Ureter (tissue), 1 donor: ENCODE data around the gene PRDM15. TPM values are rescaled to one million over a fixed set of nuclear protein-coding genes. Genes with fewer than 3 reads are reported as not detected.

Source experiments
- DNase-seq: peaks from one replicate; pipeline ENCODE4 v3.0.0-alpha.2; 2020; ENCODE audit warnings: low spot score
- total RNA-seq: library from RNA; stranded (reverse); gene quantifications from one replicate; pipeline ENCODE4 v1.2.4, GENCODE V29; 2023
- donor health status: DM: yes; HTN: yes; CAD: no.

Gene PRDM15
- total RNA-seq, 1 donor from 2014 or later, result 14.1 TPM

DNA sequence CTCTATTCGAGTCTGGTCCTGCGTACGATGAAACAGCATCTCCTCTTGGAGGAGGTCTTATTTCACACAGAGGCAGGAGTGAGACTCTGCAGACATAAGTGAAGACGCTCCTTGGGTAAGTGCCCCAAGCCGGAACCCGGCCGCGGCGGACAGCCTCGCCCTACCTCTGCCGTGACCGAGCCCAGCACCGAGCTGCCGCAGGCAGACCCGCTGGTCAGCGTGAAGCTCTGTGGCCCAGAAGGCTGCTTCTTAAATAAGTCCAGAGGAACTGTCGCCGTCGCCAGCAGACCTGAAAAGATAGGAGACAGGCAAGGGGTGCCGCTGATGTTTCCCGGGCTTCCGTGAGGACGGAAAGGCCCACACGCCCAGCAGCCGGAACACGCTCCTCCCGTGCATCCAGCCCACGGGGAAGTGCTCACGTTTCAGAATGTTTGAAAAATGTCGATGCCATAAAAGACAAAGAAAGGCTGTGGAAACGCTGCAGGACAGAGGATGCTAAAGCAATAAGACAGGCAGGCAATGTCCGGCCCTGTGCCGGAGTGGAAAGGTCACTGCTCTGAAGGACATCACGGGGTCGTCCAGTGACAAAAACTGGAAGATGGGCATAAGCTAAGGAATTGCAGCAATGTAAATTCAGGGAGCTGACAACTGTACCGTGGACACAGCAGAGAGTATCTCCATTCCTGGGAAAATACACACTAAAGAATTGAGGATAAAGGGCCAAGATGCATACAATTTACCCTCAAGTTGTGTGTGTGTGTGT, 28.5 kb upstream of the PRDM15 start:
- DNase-seq, result no peak

DNA sequence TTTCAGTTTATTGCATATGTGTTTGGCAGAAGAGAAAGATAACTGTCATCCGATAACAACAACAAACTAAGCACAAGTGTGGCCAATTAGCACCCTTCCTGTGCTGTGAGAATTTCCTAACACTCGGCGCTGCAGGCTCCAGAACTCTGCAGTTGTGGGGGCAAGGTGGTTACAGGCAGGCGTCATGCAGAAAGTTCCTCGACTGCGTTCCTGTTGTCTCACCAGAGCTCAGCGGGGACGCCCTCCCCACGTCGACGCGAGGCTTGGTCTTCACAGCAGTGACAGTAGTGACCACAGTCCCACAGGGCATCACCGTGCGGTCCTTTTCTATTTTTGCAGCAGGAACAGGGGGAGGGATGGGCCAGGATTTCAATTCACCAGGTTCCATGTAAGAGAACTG, 27.6 kb upstream of the PRDM15 start:
- no peak for DNase-seq

GRCh38 chr21:41903559-41904351, 24.6 kb upstream of the PRDM15 start:
- DNase-seq, result no peak

- DNase-seq, result no peak
These were observed 23.8 kb upstream of the PRDM15 start for GRCh38 chr21:41902946-41903345.

DNA sequence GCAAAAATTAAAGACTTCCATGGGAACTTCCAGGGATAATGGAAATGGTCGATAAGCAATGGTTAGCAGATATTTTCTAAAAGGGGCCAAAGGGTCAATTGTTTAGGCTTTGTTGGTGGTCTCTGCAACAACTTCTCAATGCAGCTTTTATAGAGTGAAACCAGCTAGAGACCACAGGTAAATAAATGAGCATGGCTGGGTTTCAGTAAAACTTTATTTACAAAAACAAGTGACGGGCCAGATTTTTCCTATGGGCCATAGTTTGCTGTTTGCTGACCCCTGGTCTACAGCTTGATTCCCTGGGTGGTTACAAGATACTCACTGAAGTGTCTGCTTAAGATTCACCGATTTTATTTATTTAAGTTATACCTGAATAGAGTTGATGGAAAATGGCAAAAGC, 22.6 kb upstream of the PRDM15 start:
- DNase-seq, result no peak

DNA sequence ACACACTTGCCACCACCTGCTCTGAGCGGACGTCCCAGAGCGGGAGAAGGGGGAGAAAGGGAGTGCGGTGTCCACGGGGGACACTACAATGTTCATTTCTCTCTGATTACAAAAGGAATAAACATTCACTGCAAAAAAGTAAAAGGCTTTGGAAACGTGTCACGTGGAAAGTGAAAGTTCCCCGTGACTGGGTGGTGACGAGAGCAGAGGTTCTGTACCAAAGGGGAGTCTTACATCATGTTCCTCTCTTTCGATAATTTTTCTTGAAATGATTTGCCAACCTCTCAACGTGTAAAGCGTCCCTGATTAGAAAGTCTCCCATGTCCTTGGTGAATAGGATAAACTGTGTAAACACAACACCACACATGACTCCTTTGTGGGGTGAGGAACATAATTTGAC, 22.0 kb upstream of the PRDM15 start:
- no peak for DNase-seq

DNA sequence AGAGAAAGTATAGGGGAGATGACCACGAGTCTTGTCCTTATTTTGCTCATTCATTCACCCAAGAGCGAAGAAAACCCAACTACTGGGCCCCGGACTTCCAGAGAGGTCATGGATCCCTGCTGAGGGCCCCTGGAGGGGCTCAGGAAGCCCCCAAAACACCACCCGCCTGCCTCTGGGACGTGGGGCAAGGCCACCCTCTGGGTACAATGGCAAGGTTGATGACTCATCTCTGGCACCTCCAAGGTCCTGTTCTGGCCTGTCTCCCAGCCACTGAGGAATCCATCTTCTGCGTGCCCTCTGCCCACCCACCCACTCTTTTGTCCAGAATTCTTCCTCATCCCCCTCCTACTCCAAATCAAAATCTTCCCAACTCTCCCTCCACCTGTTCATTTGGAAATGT, 21.3 kb upstream of the PRDM15 start:
- no peak for DNase-seq

DNA sequence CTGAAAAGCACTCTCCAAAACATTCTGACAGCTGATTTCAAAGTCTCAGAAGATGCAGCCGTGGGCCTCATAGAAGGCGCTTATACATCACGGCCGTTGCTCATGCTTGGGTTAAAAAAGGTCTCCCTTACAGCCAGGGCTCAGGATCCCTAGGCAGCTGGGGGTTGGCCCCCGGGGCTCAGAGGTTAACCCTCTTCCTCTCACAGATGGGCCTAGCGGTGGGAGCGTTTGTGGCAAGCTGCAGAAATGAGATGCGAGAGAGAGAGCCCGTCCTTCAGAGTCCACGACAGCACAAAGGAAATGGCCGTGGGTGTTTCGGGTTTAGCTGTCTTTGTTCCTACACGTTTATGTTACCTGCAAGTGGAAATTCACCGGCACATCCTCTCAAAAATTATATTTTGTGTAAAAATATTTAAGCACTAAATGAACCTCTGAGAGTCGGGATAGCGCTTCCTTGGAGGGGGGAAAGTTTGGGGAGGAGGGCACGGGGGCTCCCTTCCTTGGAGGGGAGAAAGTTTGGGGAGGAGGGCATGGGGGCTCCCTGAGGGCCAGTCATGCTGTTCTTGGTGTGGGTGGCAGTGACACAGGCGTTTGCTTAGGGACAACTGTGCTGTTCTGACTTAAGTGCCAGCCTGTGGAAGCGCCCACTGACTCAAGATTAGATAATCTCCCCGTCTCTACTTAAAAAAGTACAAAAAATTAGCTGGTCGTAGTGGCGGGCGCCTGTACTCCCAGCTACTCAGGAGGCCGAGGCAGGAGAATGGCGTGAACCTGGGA, 20.5 kb upstream of the PRDM15 start:
- no peak for DNase-seq

DNA sequence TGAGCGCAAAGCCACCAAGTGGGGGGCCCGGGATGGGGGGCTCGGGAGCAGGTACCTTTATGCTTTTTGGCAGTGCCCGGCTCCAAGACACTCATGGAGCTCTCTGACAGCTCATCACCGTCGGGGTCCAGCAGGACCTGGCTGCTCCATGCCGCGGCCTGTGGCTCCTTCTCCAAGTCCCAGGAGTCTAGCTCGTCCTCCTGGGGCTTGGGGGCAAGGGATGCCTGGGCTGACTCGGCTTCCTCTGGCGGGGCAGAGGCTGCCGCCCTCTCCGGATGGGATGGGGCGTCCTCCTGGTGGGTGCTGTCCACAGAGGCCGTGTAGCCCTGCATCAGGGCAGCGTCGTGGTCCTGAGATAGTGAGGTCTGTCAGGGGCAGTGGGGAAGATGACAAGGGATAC, 19.9 kb upstream of the PRDM15 start:
- DNase-seq, result no peak

DNA sequence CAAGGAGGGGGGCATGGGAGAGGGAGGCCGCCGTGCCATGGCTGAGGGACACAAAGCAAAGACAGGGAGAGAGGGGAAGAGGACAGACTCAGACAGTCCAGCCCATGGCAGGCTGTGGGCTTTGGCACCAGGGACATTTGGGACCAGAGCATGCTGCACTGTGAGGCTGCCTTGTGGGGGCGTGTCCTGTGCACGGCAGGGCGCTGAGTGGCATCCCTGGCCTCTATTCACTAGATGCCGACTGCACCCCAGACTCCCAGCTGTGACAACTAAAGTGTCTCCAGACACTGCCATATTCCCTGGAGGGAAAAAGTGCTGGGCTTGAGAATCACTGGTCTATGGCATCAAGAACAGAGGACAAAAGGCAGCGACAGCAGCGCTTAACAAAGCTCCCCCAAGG, 18.6 kb upstream of the PRDM15 start:
- DNase-seq, result no peak

GRCh38 chr21:41897047-41897669, 18.0 kb upstream of the PRDM15 start:
- no peak for DNase-seq

- no peak for DNase-seq
These were observed 16.7 kb upstream of the PRDM15 start for GRCh38 chr21:41895643-41896493.

- DNase-seq, result no peak
These were observed 15.9 kb upstream of the PRDM15 start for GRCh38 chr21:41894922-41895557.

GRCh38 chr21:41894511-41894910, 15.4 kb upstream of the PRDM15 start:
- no peak for DNase-seq

DNA sequence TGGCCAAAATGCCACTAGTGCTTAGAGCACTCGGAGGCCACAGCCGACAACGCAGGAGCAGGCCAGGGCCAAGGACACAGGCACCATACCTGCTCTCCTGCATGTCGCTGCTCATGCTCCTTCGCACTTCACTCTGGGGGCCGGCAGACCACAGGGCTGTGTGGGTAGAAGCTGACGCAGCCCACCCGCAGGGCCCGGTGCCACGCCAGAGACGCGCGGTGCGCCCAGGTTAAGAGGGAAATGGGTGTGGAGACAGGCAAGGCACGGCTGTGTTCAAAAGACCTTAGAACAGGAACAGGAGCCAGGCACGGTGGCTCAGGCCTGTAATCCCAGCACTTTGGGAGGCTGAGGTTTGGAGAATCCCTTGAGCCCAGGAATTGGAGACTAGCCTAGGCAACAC, 13.6 kb upstream of the PRDM15 start:
- DNase-seq, result no peak

DNA sequence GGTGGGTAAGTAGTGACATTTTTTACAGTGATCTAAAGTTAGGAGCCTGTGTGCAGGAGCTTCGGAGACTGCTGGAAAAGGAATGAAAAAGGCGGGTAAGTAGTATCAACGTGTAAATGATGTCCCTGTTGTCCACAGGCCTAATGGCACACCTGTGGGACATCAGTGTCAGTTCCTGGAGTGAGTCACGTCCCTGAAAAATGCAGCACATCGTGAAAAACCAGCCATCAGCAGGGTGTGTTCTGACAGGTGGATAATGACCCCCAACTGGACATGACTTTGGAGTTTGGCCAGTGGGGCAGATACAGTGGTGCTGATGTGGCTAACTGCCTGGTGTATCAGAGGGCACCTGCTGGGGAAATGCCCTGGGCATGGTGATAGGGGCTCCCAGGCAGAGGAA, 12.0 kb upstream of the PRDM15 start:
- no peak for DNase-seq

GRCh38 chr21:41890355-41890754, 11.2 kb upstream of the PRDM15 start:
- DNase-seq, result no peak

DNA sequence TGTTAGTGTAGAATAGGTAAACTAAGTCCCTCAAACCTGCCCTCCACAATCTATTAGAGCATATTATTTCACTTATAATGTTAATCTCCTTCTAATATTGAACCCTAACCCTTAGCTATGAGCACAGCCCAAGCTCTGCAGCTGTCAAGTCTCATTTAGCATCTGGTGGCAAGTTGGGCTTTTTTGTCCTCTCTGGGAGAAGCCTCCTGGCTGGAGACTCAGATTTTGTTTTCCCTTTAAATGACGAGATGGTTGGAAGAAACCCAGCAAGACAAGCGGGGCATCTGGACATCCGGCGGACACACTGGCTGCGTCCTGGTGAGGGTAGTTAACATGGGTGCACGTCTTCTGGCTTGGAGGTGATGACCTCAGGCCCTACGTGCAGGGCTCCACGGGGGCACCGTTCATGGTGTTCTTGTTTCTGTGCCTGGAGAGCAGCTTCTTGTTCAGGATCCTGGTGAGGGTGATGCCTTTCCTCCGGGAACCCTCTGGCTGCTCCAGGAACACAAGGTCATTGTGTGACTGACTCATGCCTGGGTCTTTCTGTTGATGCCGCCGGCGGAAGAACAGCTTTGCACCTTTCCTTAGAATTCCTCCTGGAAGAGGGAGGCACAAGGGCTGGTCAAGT, 9.7 kb upstream of the PRDM15 start:
- DNase-seq, result no peak

DNA sequence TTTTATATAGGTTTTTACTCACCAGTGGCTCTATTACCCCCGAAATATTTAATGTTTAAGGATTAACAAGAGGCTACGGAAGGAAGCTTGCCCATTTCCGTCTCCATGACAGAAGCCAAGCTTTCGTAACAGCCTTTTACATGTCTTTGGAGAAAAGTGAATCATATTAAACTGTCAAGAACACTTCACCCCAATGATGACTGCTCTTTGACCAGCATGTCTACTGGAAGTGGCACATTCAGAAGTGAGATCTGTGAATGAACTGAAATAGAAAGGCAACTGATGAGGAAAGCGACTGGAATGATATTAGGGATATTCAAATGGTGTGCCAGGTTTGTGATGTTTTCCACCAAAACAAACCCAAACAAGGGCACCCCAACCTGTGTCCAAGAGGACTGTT, 8.5 kb upstream of the PRDM15 start:
- DNase-seq, result no peak

GRCh38 chr21:41886328-41886727, 7.2 kb upstream of the PRDM15 start:
- DNase-seq, result no peak
